Stomach (tissue), 9 donors: ENCODE data around the gene ADRB1. TPM values are rescaled to one million over a fixed set of nuclear protein-coding genes. Genes with fewer than 3 reads are reported as not detected.

Source experiments
- DNase-seq, 2 donors: peaks; one replicate each; pipeline versions ENCODE4 v3.0.0 to v3.0.0-alpha.2; 2013 to 2019
- H3K27ac ChIP-seq, 5 donors: fragments of 200-600 bp in 4 of 5; sonication (generic) in 4 of 5; one replicate each; pipeline ENCODE4 v1.5.1; 2013 to 2019; ENCODE audit warnings: mild to moderate bottlenecking in 1 of 5, moderate library complexity in 1 of 5
- H3K27me3 ChIP-seq, 3 donors: fragments of 200-600 bp; sonication (generic); one replicate each; pipeline ENCODE4 v1.5.1; 2017 to 2019; ENCODE audit warnings: mixed run types in 1 of 3
- H3K36me3 ChIP-seq, 4 donors: fragments of 200-600 bp; sonication (generic); 1 replicate in 3 of 4; 2 replicates in 1 of 4; pipeline ENCODE4 v1.5.1; 2016 to 2019
- H3K4me1 ChIP-seq, 4 donors: fragments of 200-600 bp; sonication (generic); one replicate each; pipeline ENCODE4 v1.5.1; 2016 to 2019
- H3K4me3 ChIP-seq, 4 donors: fragments of 200-600 bp; sonication (generic) in 3 of 4; one replicate each; pipeline ENCODE4 v1.5.1; 2016 to 2019; ENCODE audit warnings: mild to moderate bottlenecking in 1 of 4
- H3K9me3 ChIP-seq, 4 donors: fragments of 200-600 bp; sonication (generic); one replicate each; pipeline ENCODE4 v1.5.1; 2016 to 2019
- EP300 ChIP-seq: sonication (generic); formaldehyde crosslinking; IDR thresholded peaks from one replicate; pipeline ENCODE4 v1.6.1; 2017; ENCODE audit warnings: antibody characterized with exemption
- POLR2A ChIP-seq, 4 donors: fragments of 450-650 bp; IDR thresholded peaks; one replicate each; pipeline ENCODE4 v1.6.1; 2016; ENCODE audit warnings: antibody characterized with exemption in 4 of 4, control low read depth in 2 of 4, mild to moderate bottlenecking in 1 of 4, moderate library complexity in 1 of 4
- POLR2AphosphoS5 ChIP-seq, 3 donors: sonication (generic); formaldehyde crosslinking; IDR thresholded peaks; one replicate each; pipeline ENCODE4 v1.6.1; 2016; ENCODE audit warnings: antibody characterized with exemption in 3 of 3
- WGBS, 5 donors: extraction: QIAGEN DNeasy Blood & Tissue Kit in 3 of 5; methylation state at CpG; one replicate each; pipeline versions ENCODE4 v1.1.5 to v1.1.7; 2013 to 2018; 5-methylcytosine and 5-hydroxymethylcytosine counted together
- intact Hi-C: fragments of 100-400 bp; cut with DNase I; formaldehyde crosslinking; loops from one replicate; pipeline ENCODE4 v1.15.1; 2023; ENCODE audit warnings: low total_unique reads
- polyA plus RNA-seq, 3 donors: library from polyadenylated mRNA; stranded (reverse); fragments of 200-250 nt; gene quantifications; one replicate each; pipeline ENCODE4 v1.2.3, GENCODE V29; 2013
- total RNA-seq, 5 donors: library from RNA; depleted of rRNA; stranded (reverse); fragments of >200 nt; gene quantifications; one replicate each; pipeline versions ENCODE4 v1.1.0 to v1.2.3, GENCODE V29; 2014 to 2016
- TF ChIP-seq, protein P1 (sequence below), 7 experiments: fragments of 450-650 bp in 4 of 7; fragments of 200-600 bp in 3 of 7; sonication (generic) in 3 of 7; IDR thresholded peaks; one replicate each; pipeline ENCODE4 v1.5.1; 2016 to 2019; ENCODE audit warnings: antibody characterized with exemption in 7 of 7, control low read depth in 2 of 7, mild to moderate bottlenecking in 1 of 7
- donor health status: healthy with polysubstance abuse.
- donor health status: Bipolar disorder and iron deficiency.
- donor health status: healthy.

ADRB1 gene
- total and polyA plus RNA-seq, 8 donors: 0.43 to 1.7 (median 0.67) TPM; not detected in 2

DNA sequence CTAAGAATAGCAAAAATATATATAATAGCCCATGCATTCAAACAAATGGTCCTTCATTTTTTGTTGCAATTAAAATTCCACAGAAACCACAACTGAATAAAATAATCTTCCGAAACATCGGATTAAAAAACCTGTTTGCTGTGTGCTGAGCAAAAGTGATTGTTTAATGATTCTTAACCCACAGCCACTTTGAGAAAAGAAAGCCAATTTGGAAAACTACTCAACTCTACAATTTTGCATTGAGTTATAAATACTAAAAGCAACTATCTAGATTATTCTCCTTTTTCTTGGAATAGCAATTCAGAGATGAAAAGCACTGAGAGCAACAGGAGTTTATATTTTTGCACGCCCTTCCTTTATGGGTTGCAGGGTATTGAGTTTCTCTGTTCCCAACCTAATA is 8.0 kb downstream of the ADRB1 start:
- intact Hi-C loops: no loop called here
- no peak for DNase-seq
- WGBS, 5 donors: 81 to 93% (median 89%) methylated on average over 3 of the region's 3 CpGs

DNA sequence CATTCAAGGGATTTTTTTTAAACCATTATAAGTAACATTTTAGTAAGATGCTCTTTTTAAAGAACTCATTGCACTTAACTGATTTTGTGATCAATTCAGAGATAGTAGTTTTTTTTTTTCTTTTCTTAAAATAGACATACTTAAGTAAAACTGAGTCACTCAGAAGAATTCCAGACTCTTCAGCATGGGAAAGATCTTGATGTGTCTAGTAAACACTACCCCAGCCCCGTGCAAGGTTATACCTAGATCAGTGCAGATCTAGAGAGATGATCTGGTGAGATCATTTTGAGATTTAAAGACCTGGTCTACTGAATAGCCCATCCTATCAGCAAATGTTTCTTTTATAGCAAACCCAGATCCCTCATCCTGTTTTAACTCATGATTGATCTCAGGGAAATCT is 8.6 kb downstream of the ADRB1 start:
- Histone ChIP-seq H3K27ac (no peak overlapping the region), H3K4me3 (no peak overlapping the region), H3K9me3 (no peaks in the 10 kb centered on the region), H3K36me3 (no peaks in the 10 kb centered on the region), H3K27me3 (peaks cover 0 to 9% (median 0%) of the 10 kb centered on the region in 3 donors), H3K4me1 (peaks cover 0 to 19% (median 2%) of the 10 kb centered on the region in 4 donors)
- no peak for TF ChIP-seq POLR2A (IDR thresholded peaks at IDR 0.05)
- no peak for TF ChIP-seq POLR2AphosphoS5 (IDR thresholded peaks at IDR 0.05)
- TF ChIP-seq, protein P1, sequence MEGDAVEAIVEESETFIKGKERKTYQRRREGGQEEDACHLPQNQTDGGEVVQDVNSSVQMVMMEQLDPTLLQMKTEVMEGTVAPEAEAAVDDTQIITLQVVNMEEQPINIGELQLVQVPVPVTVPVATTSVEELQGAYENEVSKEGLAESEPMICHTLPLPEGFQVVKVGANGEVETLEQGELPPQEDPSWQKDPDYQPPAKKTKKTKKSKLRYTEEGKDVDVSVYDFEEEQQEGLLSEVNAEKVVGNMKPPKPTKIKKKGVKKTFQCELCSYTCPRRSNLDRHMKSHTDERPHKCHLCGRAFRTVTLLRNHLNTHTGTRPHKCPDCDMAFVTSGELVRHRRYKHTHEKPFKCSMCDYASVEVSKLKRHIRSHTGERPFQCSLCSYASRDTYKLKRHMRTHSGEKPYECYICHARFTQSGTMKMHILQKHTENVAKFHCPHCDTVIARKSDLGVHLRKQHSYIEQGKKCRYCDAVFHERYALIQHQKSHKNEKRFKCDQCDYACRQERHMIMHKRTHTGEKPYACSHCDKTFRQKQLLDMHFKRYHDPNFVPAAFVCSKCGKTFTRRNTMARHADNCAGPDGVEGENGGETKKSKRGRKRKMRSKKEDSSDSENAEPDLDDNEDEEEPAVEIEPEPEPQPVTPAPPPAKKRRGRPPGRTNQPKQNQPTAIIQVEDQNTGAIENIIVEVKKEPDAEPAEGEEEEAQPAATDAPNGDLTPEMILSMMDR (IDR thresholded peaks at IDR 0.05): no peak
- no peak for TF ChIP-seq EP300
- 48 to 57% (median 52%) methylated on average over 1 of the region's 1 CpG for WGBS, 5 donors
- no peak for DNase-seq
- intact Hi-C loops: no loop called here

More for the DNA sequence above, 8.0 kb downstream of the ADRB1 start:
- H3K27ac ChIP-seq: no peak overlapping the region
- no peak overlapping the region for H3K4me3 ChIP-seq
- H3K9me3 ChIP-seq: no peaks in the 10 kb centered on the region
- no peaks in the 10 kb centered on the region for H3K36me3 ChIP-seq
- peaks cover 0 to 19% (median 2%) of the 10 kb centered on the region in 4 donors for H3K4me1 ChIP-seq
- peaks cover 0 to 11% (median 0%) of the 10 kb centered on the region in 3 donors for H3K27me3 ChIP-seq
- TF ChIP-seq POLR2AphosphoS5 (IDR thresholded peaks at IDR 0.05): no peak
- no peak for TF ChIP-seq POLR2A (IDR thresholded peaks at IDR 0.05)
- TF ChIP-seq, protein P1 (IDR thresholded peaks at IDR 0.05): no peak
- TF ChIP-seq EP300: no peak

DNA sequence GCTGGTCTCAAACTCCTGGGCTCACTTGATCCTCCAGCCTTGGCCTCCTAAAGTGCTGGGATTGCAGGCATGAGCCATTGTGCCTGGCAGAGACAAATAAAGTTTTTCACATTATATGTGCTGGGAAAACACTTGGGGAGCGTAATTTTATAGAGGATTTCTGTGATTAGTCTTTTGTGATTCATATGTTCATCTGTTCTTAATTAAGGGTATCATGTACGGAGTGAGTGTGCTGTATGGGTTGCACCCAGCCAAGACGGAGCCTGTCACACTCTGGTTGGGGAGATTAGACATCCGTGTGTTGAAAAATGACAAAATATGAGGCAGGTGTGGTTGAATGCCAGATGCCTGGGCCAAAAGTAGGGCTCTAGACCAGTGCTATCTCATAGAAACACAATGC is 10.3 kb downstream of the ADRB1 start:
- DNase-seq: no peak
- intact Hi-C loops: no loop called here
- H3K9me3 ChIP-seq: no peaks in the 10 kb centered on the region
- peaks cover 0 to 8% (median 0%) of the 10 kb centered on the region in 3 donors for H3K27me3 ChIP-seq
- TF ChIP-seq POLR2A (IDR thresholded peaks at IDR 0.05) (no peak), POLR2AphosphoS5 (IDR thresholded peaks at IDR 0.05) (no peak), EP300 (no peak)
- TF ChIP-seq, protein P1 (IDR thresholded peaks at IDR 0.05): no peak
- 61 to 89% (median 65%) methylated on average over 4 of the region's 4 CpGs for WGBS, 5 donors
- H3K4me3 ChIP-seq: no peak overlapping the region
- peaks cover 0 to 18% (median 9%) of the 10 kb centered on the region in 4 donors for H3K4me1 ChIP-seq
- H3K27ac ChIP-seq: no peak overlapping the region
- H3K36me3 ChIP-seq: no peaks in the 10 kb centered on the region

DNA sequence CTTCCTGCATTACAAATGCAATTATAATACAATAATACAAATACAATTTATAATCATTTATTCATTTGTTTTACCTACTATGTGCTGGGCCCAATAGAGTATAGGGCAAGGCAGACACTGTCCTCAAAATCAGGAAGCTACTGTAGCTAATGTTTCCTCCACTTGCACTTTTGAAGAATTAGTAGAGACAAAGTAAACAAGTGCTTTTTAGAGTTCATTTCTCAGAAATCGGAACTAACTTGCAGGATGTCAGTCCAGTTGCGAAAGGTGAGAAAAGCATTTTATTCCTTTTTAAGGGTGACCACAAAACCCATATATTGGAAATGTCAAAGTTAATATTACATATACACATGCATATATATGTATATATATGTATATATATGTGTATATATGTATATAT is 14.2 kb downstream of the ADRB1 start:
- H3K27ac ChIP-seq: no peak overlapping the region
- H3K4me3 ChIP-seq: no peak overlapping the region
- H3K4me1 ChIP-seq: peaks cover 0 to 21% (median 5%) of the 10 kb centered on the region in 4 donors
- H3K9me3 ChIP-seq: no peaks in the 10 kb centered on the region
- no peak for DNase-seq
- TF ChIP-seq POLR2AphosphoS5 (IDR thresholded peaks at IDR 0.05) (no peak), POLR2A (IDR thresholded peaks at IDR 0.05) (no peak), EP300 (no peak)
- TF ChIP-seq, protein P1 (IDR thresholded peaks at IDR 0.05): no peak
- intact Hi-C loops: no loop called here
- no peaks in the 10 kb centered on the region for H3K36me3 ChIP-seq
- WGBS, 5 donors: 57 to 77% (median 74%) methylated on average over 2 of the region's 2 CpGs
- H3K27me3 ChIP-seq: no peaks in the 10 kb centered on the region
